GM13977 (cell line): ENCODE data around the gene A3GALT2.
"Not testable (repeated sequence)": the region's sequence is repeated elsewhere in the genome, so short reads cannot be mapped to it uniquely, and the experiment has no call there.

Source experiments
- DNase-seq: peaks from one replicate; pipeline ENCODE4 v3.0.0; 2012; ENCODE audit warnings: low spot score
- CTCF ChIP-seq: IDR thresholded peaks from 2 replicates; pipeline ENCODE4 v1.5.1; 2012; ENCODE audit warnings: mild to moderate bottlenecking, control low read depth; ENCODE audit not compliant: insufficient read depth; ENCODE audit errors: extremely low read depth, missing control alignments
- in situ Hi-C: fragments of 300-500 bp; cut with MboI; formaldehyde crosslinking; loops from one replicate; pipeline ENCODE4 v1.12.0; 2022; ENCODE audit warnings: low sequenced_read_pairs, low pct_unique_long_range_greater_than_20kb, mixed read lengths, inconsistent platforms; ENCODE audit not compliant: unreplicated experiment

The A3GALT2 gene

GRCh38 chr1:33311706-33312412 lies 9.0 kb downstream of the A3GALT2 start:
- no peak for TF ChIP-seq CTCF
- in situ Hi-C loops = no loop called here
- DNase-seq = no peak

- in situ Hi-C loops = no loop called here
- DNase-seq = no peak
- TF ChIP-seq CTCF = no peak
Observed at GRCh38 chr1:33310702-33311101, 10.2 kb downstream of the A3GALT2 start.

GRCh38 chr1:33309351-33309750 lies 11.5 kb downstream of the A3GALT2 start:
- in situ Hi-C loops, DNase-seq: not testable (repeated sequence)

- no peak for TF ChIP-seq CTCF
- in situ Hi-C loops = no loop called here
- DNase-seq = no peak
Observed at GRCh38 chr1:33307494-33307864, 13.4 kb downstream of the A3GALT2 start.

GRCh38 chr1:33306653-33307493 lies 14.0 kb downstream of the A3GALT2 start:
- no peak for DNase-seq
- no peak for TF ChIP-seq CTCF
- in situ Hi-C loops = no loop called here

- in situ Hi-C loops = no loop called here
- DNase-seq = no peak
- TF ChIP-seq CTCF = no peak
Observed at GRCh38 chr1:33305816-33306652, 14.9 kb downstream of the A3GALT2 start.
